ENCODE data around the gene ETF1.

ETF1 gene

DNA sequence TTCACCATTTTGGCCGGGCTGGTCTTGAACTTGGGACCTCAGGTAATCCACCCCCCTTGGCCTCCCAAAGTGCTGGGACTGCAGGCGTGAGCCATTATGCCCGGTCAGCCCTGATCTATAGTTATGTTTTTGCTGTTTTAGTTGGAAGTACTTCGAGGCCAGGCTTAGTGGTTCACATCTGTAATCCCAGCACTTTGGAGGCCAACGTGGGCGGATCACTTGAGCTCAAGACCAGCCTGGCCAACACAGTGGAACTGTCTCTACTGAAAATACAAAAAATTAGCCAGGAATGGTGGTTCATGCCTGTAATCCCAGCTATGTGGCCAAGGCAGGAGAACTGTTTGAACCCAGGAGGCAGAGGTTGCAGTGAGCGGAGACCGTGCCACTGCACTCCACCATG, 30.2 kb upstream of the ETF1 start:
- H3K4me1 ChIP-seq, result peaks cover 10% of the 10 kb centered on the region
- H3K9me3 ChIP-seq, result no peaks in the 10 kb centered on the region
- H3K27me3 ChIP-seq (ENCODE audit: low read depth), result no peaks in the 10 kb centered on the region
- no peak overlapping the region for H3K4me3 ChIP-seq
- no peak for DNase-seq (ENCODE audit: low spot score in 2 of 2)
- H3K36me3 ChIP-seq (replicated peaks), result peaks cover 64% of the 10 kb centered on the region
- in situ Hi-C loops (cut with MboI; ENCODE audit: low sequenced_read_pairs), result loop anchor here (10.0 kb wide), 1 partner anchor 702 kb away; no protein-coding TSS in a partner anchor

DNA sequence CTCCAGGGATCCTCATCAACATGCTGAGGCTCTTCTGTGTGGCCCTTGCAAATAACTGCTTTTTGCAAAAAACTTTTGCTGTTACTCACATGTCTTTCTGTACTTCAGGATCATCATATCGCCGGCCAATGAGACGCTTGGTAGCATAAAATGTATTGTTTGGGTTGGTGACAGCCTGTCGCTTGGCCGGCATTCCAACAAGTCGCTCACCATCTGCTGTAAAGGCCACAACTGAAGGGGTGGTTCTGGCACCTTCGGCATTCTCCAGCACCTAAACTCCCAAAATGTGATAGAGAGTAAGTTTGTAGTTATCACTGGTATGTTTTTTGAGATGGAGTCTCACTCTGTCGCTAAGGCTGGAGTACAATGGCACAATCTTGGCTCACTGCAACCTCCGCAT, 27.8 kb upstream of the ETF1 start:
- Histone ChIP-seq H3K9me3 (no peaks in the 10 kb centered on the region), H3K27me3 (ENCODE audit: low read depth) (no peaks in the 10 kb centered on the region), H3K36me3 (replicated peaks) (peaks cover 87% of the 10 kb centered on the region), H3K4me1 (peaks cover 6% of the 10 kb centered on the region), H3K4me3 (no peak overlapping the region)
- no peak for DNase-seq (ENCODE audit: low spot score in 2 of 2)
- in situ Hi-C loops (cut with MboI; ENCODE audit: low sequenced_read_pairs), result loop anchor here (10.0 kb wide), 1 partner anchor 704 kb away; no protein-coding TSS in a partner anchor

DNA sequence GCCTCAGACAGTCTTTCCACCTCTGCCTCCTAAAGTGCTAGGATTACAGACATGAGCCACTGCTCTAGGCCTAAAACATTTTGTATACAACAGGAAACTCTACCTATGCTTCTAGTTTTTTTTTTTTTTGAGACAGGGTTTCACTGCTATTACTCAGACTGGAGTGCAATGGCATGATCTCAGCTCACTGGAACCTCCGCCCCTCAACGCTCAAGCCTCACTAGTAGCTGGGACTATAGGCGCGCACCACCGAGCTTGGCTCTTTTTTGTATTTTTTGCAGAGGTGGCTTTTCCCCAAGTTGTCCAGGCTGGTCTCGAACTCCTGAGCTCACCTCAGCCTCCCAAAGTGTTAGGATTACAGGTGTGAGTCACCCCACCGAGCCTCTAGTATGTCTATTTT, 26.7 kb upstream of the ETF1 start:
- Histone ChIP-seq H3K36me3 (replicated peaks) (peaks cover 93% of the 10 kb centered on the region), H3K27me3 (ENCODE audit: low read depth) (no peaks in the 10 kb centered on the region), H3K4me1 (peaks cover 5% of the 10 kb centered on the region), H3K9me3 (no peaks in the 10 kb centered on the region), H3K4me3 (no peak overlapping the region)
- in situ Hi-C loops (cut with MboI; ENCODE audit: low sequenced_read_pairs), result loop anchor here (10.0 kb wide), 1 partner anchor 705 kb away; no protein-coding TSS in a partner anchor
- DNase-seq (ENCODE audit: low spot score in 2 of 2), result no peak

DNA sequence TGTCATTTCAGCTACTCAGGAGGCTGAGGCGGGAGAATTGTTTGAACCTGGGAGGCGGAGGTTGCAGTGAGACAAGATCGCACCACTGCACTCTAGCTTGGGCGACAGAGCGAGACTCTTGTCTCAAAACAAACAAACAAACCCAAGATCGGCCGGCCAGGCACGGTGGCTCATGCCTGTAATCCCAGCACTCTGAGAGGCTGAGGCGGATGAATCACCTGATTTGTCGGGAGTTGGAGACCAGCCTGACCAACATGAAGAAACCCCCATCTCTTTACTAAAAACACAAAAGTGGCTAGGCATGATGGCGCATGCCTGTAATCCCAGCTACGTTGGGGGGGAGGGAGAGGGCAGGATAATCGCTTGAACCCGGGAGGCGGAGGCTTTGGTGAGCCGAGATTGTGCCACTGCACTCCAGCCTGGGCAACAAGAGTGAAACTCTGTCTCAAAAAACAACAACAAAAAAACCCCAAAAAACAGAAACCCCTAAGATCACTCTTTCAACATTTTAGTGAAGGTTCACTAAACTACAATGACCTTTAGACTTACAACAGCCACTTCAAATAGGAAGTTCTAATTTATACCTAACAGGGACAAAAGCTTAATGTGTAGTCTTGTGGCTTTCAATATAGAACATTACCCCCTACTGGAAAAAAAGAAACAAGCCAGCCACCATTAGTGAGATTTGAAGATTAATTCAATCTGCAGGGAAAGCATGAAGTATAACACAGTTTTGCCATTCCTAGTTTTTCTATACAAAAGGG, 25.2 kb upstream of the ETF1 start:
- Histone ChIP-seq H3K27me3 (ENCODE audit: low read depth) (no peaks in the 10 kb centered on the region), H3K36me3 (replicated peaks) (peaks cover 96% of the 10 kb centered on the region), H3K9me3 (no peaks in the 10 kb centered on the region), H3K4me3 (no peak overlapping the region), H3K4me1 (peaks cover 5% of the 10 kb centered on the region)
- in situ Hi-C loops (cut with MboI; ENCODE audit: low sequenced_read_pairs), result no loop called here
- DNase-seq (ENCODE audit: low spot score in 2 of 2), result no peak

DNA sequence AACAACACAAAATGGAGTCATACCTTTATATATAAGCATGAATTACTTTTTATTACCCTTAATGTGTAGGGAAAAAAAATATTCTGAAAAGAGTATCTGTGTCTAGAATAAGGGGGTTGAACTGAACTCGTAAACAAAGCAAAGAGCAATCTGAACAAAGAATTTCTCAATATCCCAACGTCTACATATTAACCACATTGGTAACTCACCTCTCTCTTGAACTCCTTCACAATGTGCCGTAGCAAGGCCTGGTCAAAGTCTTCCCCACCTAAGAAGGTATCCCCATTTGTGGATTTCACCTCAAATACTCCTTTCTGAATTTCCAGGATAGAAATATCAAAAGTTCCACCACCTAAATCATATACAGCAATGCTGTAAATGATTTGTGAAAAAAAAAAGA, 23.8 kb upstream of the ETF1 start:
- no peaks in the 10 kb centered on the region for H3K9me3 ChIP-seq
- no peaks in the 10 kb centered on the region for H3K4me1 ChIP-seq
- in situ Hi-C loops (cut with MboI; ENCODE audit: low sequenced_read_pairs), result no loop called here
- peaks cover 95% of the 10 kb centered on the region for H3K36me3 ChIP-seq (replicated peaks)
- no peak overlapping the region for H3K4me3 ChIP-seq
- no peaks in the 10 kb centered on the region for H3K27me3 ChIP-seq (ENCODE audit: low read depth)
- no peak for DNase-seq (ENCODE audit: low spot score in 2 of 2)

DNA sequence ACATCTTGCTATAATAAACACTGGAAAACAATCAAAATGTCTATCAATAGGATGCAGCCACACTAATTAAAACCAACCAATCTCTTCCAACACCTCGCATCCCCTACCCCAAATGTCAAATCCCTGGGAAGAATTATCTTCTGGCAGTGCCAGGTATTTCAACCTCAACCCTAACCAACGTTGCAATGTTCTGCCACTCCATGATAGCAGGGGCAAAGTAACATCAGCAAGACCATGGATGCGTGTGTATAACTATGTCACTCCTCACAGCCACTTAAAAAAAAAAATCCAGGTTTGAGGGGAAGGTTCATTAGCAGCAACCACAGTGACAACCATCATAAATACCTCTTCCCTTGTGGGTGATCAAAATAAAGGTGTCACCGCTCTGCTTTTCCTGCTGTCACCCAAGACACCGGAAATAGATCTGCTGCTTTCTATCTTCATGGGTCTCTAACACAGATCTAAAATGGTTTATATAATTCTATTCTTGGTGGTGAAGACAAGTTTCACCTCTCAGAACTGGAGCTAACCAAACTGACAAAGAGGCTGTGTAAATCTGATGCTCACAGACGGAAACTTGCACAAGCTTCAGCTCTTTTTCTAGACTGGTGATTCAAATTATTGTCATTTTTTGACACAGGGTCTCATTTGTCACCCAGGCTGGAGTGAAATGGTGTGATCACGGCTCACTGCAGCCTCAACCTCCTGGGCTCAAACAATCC, 22.2 kb upstream of the ETF1 start:
- peaks cover 97% of the 10 kb centered on the region for H3K36me3 ChIP-seq (replicated peaks)
- no peaks in the 10 kb centered on the region for H3K27me3 ChIP-seq (ENCODE audit: low read depth)
- H3K9me3 ChIP-seq, result no peaks in the 10 kb centered on the region
- no peak for DNase-seq (ENCODE audit: low spot score in 2 of 2)
- no peak overlapping the region for H3K4me3 ChIP-seq
- H3K4me1 ChIP-seq, result no peaks in the 10 kb centered on the region
- in situ Hi-C loops (cut with MboI; ENCODE audit: low sequenced_read_pairs), result no loop called here

DNA sequence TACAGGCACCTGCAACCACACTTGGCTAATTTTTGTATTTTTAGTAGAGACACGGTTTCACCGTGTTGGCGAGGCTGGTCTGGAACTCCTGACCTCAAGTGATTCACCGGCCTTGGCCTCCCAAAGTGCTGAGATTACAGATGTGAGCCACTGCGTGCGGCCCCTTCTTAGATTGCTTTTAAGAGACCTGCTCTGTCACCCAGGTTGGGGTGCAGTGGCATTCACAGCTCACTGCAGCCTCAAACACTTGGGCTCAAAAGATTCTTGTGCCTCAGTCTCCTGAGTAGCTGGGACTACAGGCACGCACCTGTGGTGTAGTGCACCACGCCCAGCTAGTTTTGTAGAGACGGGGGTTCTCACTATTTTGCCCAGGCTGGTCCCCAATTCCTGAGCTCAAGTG, 21.2 kb upstream of the ETF1 start:
- no peaks in the 10 kb centered on the region for H3K9me3 ChIP-seq
- H3K36me3 ChIP-seq (replicated peaks), result peaks cover 97% of the 10 kb centered on the region
- no peaks in the 10 kb centered on the region for H3K4me1 ChIP-seq
- H3K4me3 ChIP-seq, result no peak overlapping the region
- DNase-seq (ENCODE audit: low spot score in 2 of 2), result no peak
- no peaks in the 10 kb centered on the region for H3K27me3 ChIP-seq (ENCODE audit: low read depth)
- in situ Hi-C loops (cut with MboI; ENCODE audit: low sequenced_read_pairs), result no loop called here

DNA sequence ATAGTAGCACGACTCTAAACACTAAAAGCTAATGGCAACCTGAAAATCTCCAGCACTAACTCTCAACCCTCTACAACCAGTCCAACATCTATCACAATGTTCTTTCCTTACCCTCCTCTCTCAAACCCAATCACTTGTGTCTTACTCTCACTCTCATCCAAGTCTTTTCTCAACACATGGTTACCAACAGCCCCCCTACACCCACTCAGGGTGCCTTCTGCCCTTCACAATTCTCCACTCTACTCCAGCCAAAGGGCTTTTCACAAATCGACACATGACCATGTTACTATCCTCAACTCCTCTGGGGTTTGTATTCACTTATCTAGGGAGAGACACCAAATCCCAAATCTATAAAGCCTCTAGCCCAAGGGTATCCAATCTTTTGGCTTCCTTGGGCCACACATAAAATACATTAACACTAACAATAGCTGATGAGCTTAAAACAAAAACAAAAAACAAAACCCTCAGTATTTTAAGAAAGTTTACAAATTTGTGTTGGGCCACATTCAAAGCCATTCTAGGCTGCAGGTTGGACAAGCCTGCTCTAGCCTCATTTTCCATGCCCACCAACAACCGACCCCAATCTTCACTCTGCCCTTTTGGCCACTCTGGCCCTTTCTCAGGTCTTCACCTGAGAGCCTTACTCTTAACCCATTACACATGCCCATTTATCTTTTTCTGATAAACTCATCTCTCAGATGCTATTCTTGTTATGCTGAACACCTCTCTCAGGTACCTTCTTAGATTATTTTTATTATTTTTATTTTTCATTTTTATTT, 20.5 kb upstream of the ETF1 start:
- Histone ChIP-seq H3K4me3 (no peak overlapping the region), H3K27me3 (ENCODE audit: low read depth) (no peaks in the 10 kb centered on the region), H3K4me1 (no peaks in the 10 kb centered on the region), H3K36me3 (replicated peaks) (peaks cover 97% of the 10 kb centered on the region), H3K9me3 (no peaks in the 10 kb centered on the region)
- in situ Hi-C loops (cut with MboI; ENCODE audit: low sequenced_read_pairs), result no loop called here
- DNase-seq (ENCODE audit: low spot score in 2 of 2), result no peak

DNA sequence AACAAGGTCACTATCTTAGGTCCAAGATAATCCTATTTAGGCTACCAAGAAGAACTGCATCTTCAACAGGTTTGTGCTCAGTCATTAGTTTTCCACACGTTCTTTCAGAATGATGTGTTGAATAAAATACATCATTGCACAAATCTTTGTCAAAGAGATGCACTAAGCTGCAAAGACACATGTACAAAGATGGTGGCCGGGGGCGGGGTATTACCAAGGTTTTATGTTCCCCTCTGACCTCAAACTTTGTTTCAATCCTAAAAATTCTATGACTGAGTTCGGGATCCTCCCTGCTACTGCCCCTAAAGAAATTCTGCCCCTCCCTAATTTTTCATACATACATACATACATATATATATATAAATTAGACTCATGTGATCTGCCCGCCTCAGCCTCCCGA, 17.9 kb upstream of the ETF1 start:
- Histone ChIP-seq H3K36me3 (replicated peaks) (peaks cover 98% of the 10 kb centered on the region), H3K4me3 (no peak overlapping the region), H3K9me3 (no peaks in the 10 kb centered on the region), H3K27me3 (ENCODE audit: low read depth) (no peaks in the 10 kb centered on the region), H3K4me1 (no peaks in the 10 kb centered on the region)
- in situ Hi-C loops (cut with MboI; ENCODE audit: low sequenced_read_pairs), result no loop called here
- DNase-seq (ENCODE audit: low spot score in 2 of 2), result no peak

DNA sequence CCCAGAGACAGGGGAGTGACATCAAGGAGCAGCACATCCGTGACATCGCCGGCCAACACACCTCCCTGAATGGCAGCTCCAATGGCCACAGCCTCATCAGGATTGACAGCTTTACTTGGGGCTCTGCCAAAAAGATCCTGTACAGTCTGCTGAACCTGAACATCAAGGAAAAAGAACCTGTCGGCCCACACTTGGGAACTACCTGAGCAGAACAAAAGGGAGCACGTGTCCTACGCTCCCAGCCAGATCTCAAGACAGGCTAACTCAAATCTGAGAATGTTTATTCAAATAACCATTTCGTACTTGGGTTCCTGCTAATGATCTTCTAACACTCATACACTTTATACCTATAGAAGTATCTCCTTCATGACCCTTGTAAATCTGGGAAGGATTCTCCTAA, 16.9 kb upstream of the ETF1 start:
- no peak overlapping the region for H3K4me3 ChIP-seq
- H3K4me1 ChIP-seq, result no peaks in the 10 kb centered on the region
- in situ Hi-C loops (cut with MboI; ENCODE audit: low sequenced_read_pairs), result loop anchor here (10.0 kb wide), 1 partner anchor 765 kb away; no protein-coding TSS in a partner anchor
- H3K9me3 ChIP-seq, result no peaks in the 10 kb centered on the region
- H3K36me3 ChIP-seq (replicated peaks), result peaks cover 99% of the 10 kb centered on the region
- DNase-seq (ENCODE audit: low spot score in 2 of 2), result no peak
- H3K27me3 ChIP-seq (ENCODE audit: low read depth), result no peaks in the 10 kb centered on the region

DNA sequence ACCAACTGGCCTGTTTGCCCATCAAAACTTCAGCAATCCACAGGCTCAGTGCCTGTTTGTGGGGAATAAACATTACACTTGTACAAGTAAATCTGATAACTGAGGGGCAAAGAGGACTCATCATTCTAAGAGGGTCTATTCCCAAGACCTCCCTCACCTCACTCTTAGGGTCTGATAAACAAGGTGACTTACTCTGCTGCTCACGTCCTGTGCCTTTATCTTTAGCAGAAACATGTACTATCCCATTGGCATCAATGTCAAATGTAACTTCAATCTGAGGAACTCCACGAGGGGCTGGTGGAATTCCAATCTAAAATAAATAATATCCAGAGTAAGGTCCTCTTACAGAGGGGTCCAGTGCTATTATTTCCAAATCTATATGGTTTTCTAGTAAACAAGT, 14.6 kb upstream of the ETF1 start:
- Histone ChIP-seq H3K4me3 (no peak overlapping the region), H3K36me3 (replicated peaks) (peaks cover 91% of the 10 kb centered on the region), H3K27me3 (ENCODE audit: low read depth) (no peaks in the 10 kb centered on the region), H3K9me3 (no peaks in the 10 kb centered on the region), H3K4me1 (no peaks in the 10 kb centered on the region)
- in situ Hi-C loops (cut with MboI; ENCODE audit: low sequenced_read_pairs), result loop anchor here (10.0 kb wide), 1 partner anchor 767 kb away; no protein-coding TSS in a partner anchor
- no peak for DNase-seq (ENCODE audit: low spot score in 2 of 2)

DNA sequence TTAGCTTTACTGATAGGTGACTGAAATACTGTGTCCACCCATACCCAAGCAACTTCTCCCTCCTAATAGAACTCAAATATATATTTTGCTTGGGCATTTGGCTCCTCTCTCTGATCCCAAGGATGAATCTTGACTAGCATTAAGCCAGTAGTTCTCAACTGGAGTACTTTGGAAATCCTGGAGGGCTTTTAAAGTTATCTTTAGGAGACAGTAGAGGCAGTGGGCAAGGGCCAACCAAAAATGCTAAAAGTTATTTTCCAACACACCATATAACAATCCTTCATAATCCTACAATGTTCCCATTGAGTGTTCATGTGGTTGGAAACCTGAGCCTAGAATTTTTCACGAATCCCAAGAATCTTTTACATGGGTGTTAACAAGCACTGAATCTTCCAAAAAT, 11.1 kb upstream of the ETF1 start:
- H3K36me3 ChIP-seq (replicated peaks), result peaks cover 60% of the 10 kb centered on the region
- no peaks in the 10 kb centered on the region for H3K9me3 ChIP-seq
- H3K27me3 ChIP-seq (ENCODE audit: low read depth), result no peaks in the 10 kb centered on the region
- H3K4me3 ChIP-seq, result no peak overlapping the region
- no peaks in the 10 kb centered on the region for H3K4me1 ChIP-seq
- no peak for DNase-seq (ENCODE audit: low spot score in 2 of 2)
- in situ Hi-C loops (cut with MboI; ENCODE audit: low sequenced_read_pairs), result loop anchor here (10.0 kb wide), 1 partner anchor 771 kb away; no protein-coding TSS in a partner anchor

DNA sequence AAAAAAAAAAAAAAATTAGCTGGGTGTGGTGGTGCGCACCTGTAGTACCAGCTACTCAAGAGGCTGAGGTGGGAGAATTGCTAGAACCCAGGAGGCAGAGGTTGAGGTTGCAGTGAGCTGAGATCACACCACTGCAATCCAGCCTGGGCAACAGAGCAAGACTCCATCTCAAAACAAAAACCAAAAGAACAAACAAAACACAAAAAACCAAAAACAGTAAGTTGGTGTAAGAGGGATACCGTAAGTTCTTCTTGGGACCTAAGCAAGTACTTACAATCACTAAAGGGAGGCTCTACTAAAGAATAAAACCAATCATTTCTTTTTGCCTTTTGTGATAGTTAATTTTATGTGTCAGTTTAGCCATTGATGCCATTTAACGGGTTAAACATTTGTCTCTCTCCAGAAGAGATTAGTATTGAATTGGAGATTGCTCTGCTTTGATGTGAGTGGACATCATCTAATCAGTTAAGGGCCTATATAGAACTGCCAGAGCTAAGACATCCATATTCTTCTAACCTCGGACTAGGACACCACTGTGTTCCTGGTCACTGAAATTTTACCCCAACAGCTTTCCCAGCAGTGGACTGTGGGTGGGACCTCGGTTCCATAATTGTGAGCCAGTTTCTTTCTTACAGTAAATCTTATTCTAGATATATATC, 10.5 kb upstream of the ETF1 start:
- H3K4me1 ChIP-seq, result no peaks in the 10 kb centered on the region
- in situ Hi-C loops (cut with MboI; ENCODE audit: low sequenced_read_pairs), result loop anchor here (10.0 kb wide), 1 partner anchor 771 kb away; no protein-coding TSS in a partner anchor
- DNase-seq (ENCODE audit: low spot score in 2 of 2), result no peak
- peaks cover 54% of the 10 kb centered on the region for H3K36me3 ChIP-seq (replicated peaks)
- no peak overlapping the region for H3K4me3 ChIP-seq
- no peaks in the 10 kb centered on the region for H3K9me3 ChIP-seq
- H3K27me3 ChIP-seq (ENCODE audit: low read depth), result no peaks in the 10 kb centered on the region
